Endothelial cell of umbilical vein (primary cell): ENCODE measurements around the gene RASD1. TPM values are rescaled to one million over a fixed set of nuclear protein-coding genes. Genes with fewer than 3 reads are reported as not detected.

Experiments
- BruUV-seq: library from RNA; stranded (reverse); fragments of 400-500 nt; replicated peaks from 2 replicates; lab custom pipeline; 2021; lab: Mats Ljungman, UMichigan
- CTCF ChIA-PET: fragments of 300-600, 350-600 bp; sonication (Branson Sonifier 250); formaldehyde crosslinking; loops from one replicate; lab custom pipeline; 2021; ENCODE audit warnings: antibody characterized with exemption, inconsistent platforms; lab: Charles Lee
- POLR2A ChIA-PET: fragments of 300-600, 350-600 bp; sonication (Branson Sonifier 250); formaldehyde crosslinking; loops from one replicate; lab custom pipeline; 2021; ENCODE audit warnings: antibody characterized with exemption, inconsistent platforms; lab: Charles Lee
- DNase-seq: peaks from one replicate; pipeline ENCODE4 v3.0.0-alpha.2; 2011; ENCODE audit warnings: low read depth, low spot score
- FAIRE-seq: peaks from 2 replicates; lab custom pipeline; 2011; peaks lifted over from hg19 to GRCh38; lab: Jason Lieb, UNC
- H2AFZ ChIP-seq: 2 replicates; pipeline ENCODE4 v1.6.0; 2012; ENCODE audit warnings: low read depth, low read length, control low read depth, inconsistent platforms
- H3K27ac ChIP-seq: 2 replicates; pipeline ENCODE4 v1.5.1; 2011; ENCODE audit warnings: low read depth, mild to moderate bottlenecking, control low read depth, low read length, moderate library complexity; ENCODE audit not compliant: insufficient read depth
- H3K27me3 ChIP-seq, 2 experiments: 2 replicates each; pipeline versions ENCODE4 v1.6.0 to v1.6.1; 2011; ENCODE audit warnings: low read length in 2 of 2, mixed read lengths in 1 of 2; ENCODE audit not compliant: control insufficient read depth in 2 of 2, insufficient read depth in 2 of 2
- H3K36me3 ChIP-seq, 2 experiments: 2 replicates in 1 of 2; 3 replicates in 1 of 2; pipeline ENCODE4 v1.5.1; 2011; ENCODE audit warnings: low read length in 2 of 2, mild to moderate bottlenecking in 1 of 2, moderate library complexity in 1 of 2; ENCODE audit not compliant: control insufficient read depth in 2 of 2, insufficient read depth in 2 of 2; ENCODE audit errors: extremely low read depth in 1 of 2
- H3K4me1 ChIP-seq: 3 replicates; pipeline ENCODE4 v1.5.1; 2011; ENCODE audit warnings: mild to moderate bottlenecking, low read length; ENCODE audit not compliant: control insufficient read depth, insufficient read depth; ENCODE audit errors: extremely low read depth
- H3K4me2 ChIP-seq: 2 replicates; pipeline ENCODE4 v1.6.1; 2011; ENCODE audit warnings: low read length, control low read depth, mixed read lengths; ENCODE audit not compliant: insufficient read depth
- H3K4me3 ChIP-seq, 3 experiments: fragments of 200-600 bp in 1 of 3; sonication (generic), shearing (Covaris generic) in 1 of 3; replicated peaks in 1 of 3; 2 replicates each; pipeline ENCODE4 v1.5.1; 2011 to 2016; ENCODE audit warnings: control low read depth in 3 of 3, low read length in 3 of 3, mild to moderate bottlenecking in 2 of 3, inconsistent platforms in 1 of 3, low read depth in 1 of 3, moderate library complexity in 1 of 3; ENCODE audit not compliant: insufficient read depth in 1 of 3
- H3K79me2 ChIP-seq: 2 replicates; pipeline ENCODE4 v1.6.0; 2012; ENCODE audit warnings: low read length, inconsistent platforms; ENCODE audit not compliant: control insufficient read depth, insufficient read depth
- H3K9ac ChIP-seq: replicated peaks from 2 replicates; pipeline ENCODE3; 2011; ENCODE audit warnings: low read length, control low read depth; ENCODE audit not compliant: insufficient read depth; ENCODE audit errors: extremely low read depth
- H3K9me1 ChIP-seq: replicated peaks from 3 replicates; pipeline ENCODE4 v1.6.0; 2011; ENCODE audit warnings: mild to moderate bottlenecking, low read length; ENCODE audit not compliant: control insufficient read depth, insufficient read depth; ENCODE audit errors: extremely low read depth
- H3K9me3 ChIP-seq: replicated peaks from 2 replicates; pipeline ENCODE4 v1.5.1; 2012; ENCODE audit warnings: low read length, inconsistent platforms; ENCODE audit not compliant: control insufficient read depth, insufficient read depth
- H4K20me1 ChIP-seq: replicated peaks from 2 replicates; pipeline ENCODE3; 2011; ENCODE audit warnings: mild to moderate bottlenecking, low read length; ENCODE audit not compliant: control insufficient read depth, insufficient read depth; ENCODE audit errors: extremely low read depth
- CTCF ChIP-seq, 2 donors: IDR thresholded peaks; 1 replicate in 1 of 2; 2 replicates in 1 of 2; pipeline ENCODE4 v1.5.1; 2011; ENCODE audit warnings: low read length in 2 of 2, mild to moderate bottlenecking in 2 of 2, moderate library complexity in 2 of 2, control low read depth in 1 of 2, inconsistent platforms in 1 of 2, low read depth in 1 of 2; ENCODE audit not compliant: insufficient read depth in 1 of 2; ENCODE audit errors: extremely low read depth in 1 of 2
- EZH2 ChIP-seq: IDR thresholded peaks from 2 replicates; pipeline ENCODE4 v1.6.1; 2012; ENCODE audit warnings: borderline replicate concordance, low read depth, mild to moderate bottlenecking, moderate library complexity, low read length, inconsistent platforms; ENCODE audit not compliant: severe bottlenecking
- FOS ChIP-seq: IDR thresholded peaks from 2 replicates; pipeline ENCODE4 v1.6.1; 2011; ENCODE audit warnings: mild to moderate bottlenecking, low read length, moderate library complexity, borderline replicate concordance; ENCODE audit not compliant: insufficient read depth
- JUN ChIP-seq: IDR thresholded peaks from 2 replicates; pipeline ENCODE4 v1.6.1; 2011; ENCODE audit warnings: borderline replicate concordance, low read depth; ENCODE audit not compliant: insufficient read length, insufficient read depth
- MYC ChIP-seq: IDR thresholded peaks from one replicate; pipeline ENCODE4 v1.6.1; 2011; ENCODE audit warnings: mild to moderate bottlenecking, low read depth, low read length
- POLR2A ChIP-seq: IDR thresholded peaks from 2 replicates; pipeline ENCODE4 v1.6.1; 2012; ENCODE audit warnings: low read depth, mild to moderate bottlenecking, control low read depth, low read length
- POLR2AphosphoS5 ChIP-seq: IDR thresholded peaks from 2 replicates; pipeline ENCODE4 v1.6.1; 2012; ENCODE audit warnings: low read depth, mild to moderate bottlenecking, control low read depth, low read length, moderate library complexity; ENCODE audit not compliant: insufficient read depth
- dilution Hi-C: fragments of 300-500 bp; cut with MboI; formaldehyde crosslinking; loops from one replicate; pipeline ENCODE4 v1.15.0; 2019; ENCODE audit warnings: low sequenced_read_pairs; ENCODE audit not compliant: extremely low pct_ligation_motif_present
- intact Hi-C: fragments of 100-400 bp; cut with micrococcal nuclease; formaldehyde crosslinking; loops from one replicate; pipeline ENCODE4 v1.10.0; 2022
- polyA plus RNA-seq, 4 experiments: library from polyadenylated mRNA; depleted of rRNA in 3 of 4; stranded (reverse) in 3 of 4; unstranded in 1 of 4; fragments of >200 nt; gene quantifications; 2 replicates each; pipeline versions ENCODE4 v1.2.1 to v1.2.3, GENCODE V29; 2011 to 2012; ENCODE audit warnings: missing spikeins in 1 of 4
- total RNA-seq: library from RNA; stranded (reverse); gene quantifications from 2 replicates; pipeline ENCODE4 v1.2.3, GENCODE V29; 2021

Gene RASD1
- total and polyA plus RNA-seq, 2 donors (not counting 3 experiments of a cell fraction or from before 2014, with no cell fraction given): 4.2 to 15.7 TPM

DNA sequence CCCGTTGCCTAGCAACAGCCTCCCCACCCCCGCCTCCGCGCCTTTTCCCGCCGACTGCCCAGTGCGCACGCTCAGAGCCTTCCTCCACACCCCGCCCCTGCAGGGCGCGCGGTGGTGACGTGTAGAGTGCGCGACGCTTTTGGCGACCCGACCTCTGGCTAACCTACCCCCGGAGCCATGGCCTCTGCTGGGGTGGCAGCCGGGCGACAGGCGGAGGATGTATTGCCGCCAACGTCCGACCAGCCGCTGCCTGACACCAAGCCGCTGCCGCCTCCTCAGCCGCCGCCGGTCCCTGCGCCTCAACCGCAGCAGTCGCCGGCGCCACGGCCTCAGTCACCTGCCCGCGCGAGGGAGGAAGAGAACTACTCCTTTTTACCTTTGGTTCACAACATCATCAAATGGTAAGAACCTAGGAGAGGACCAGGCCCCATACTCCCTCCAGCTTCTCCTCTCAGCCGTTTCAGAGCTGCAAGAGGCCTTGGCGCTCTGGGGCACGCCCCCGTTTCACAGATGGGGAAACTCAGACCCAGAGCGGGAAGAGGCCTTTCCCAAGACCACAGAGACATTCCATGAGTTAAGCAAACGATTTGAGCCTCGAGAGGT, 19.2 kb downstream of the RASD1 start, which contains the start of gene MED9:
Gene MED9 (plus strand): TSS at position 136 of the 603 bp plus-strand sequence. CDS start 42 bp downstream, at position 178.
- Histone ChIP-seq H3K79me2 (peaks cover 44% of the 10 kb centered on the region), H3K4me1 (peaks cover 10% of the 10 kb centered on the region), H3K36me3 (no peaks in the 10 kb centered on the region), H3K4me2 (peak within 1 kb of the TSS; percentile 91), H3K4me3 (peak within 1 kb of the TSS; percentile 66 to 97 (median 78)), H3K9ac (peak within 1 kb of the TSS; percentile 88), H3K27ac (peak within 1 kb of the TSS; percentile 69), H4K20me1 (no peaks in the 10 kb centered on the region), H3K9me1 (no peaks in the 10 kb centered on the region), H3K27me3 (peaks cover 11 to 20% of the 10 kb centered on the region in 2 experiments), H3K9me3 (no peaks in the 10 kb centered on the region), H2AFZ (peak within 1 kb of the TSS; percentile 69)
- FAIRE-seq (peak; percentile 86), DNase-seq (peak; percentile 85)
- no peak for TF ChIP-seq EZH2
- TF ChIP-seq CTCF (IDR thresholded peaks at IDR 0.05; ENCODE audit: extremely low read depth in 1 of 2, insufficient read depth in 1 of 2, low read depth in 1 of 2, low read length in 2 of 2): no peak
- TF ChIP-seq MYC: no peak
- TF ChIP-seq FOS: no peak
- peak; percentile 71 for TF ChIP-seq POLR2A
- TF ChIP-seq JUN: no peak
- TF ChIP-seq POLR2AphosphoS5: peak; percentile 69
- ChIA-PET POLR2A (no interaction called here), CTCF (no interaction called here)
- BruUV-seq: TSS peak; percentile 78
- dilution Hi-C loops (no loop called here), intact Hi-C loops (loop anchor here (1.0 kb wide), 2 partner anchors 17 to 31 kb away; no protein-coding TSS in a partner anchor)
